NT2/D1 (cell line): ENCODE measurements around the gene ZFYVE27.

Source experiments
- DNase-seq: peaks from one replicate; pipeline ENCODE4 v3.0.0-alpha.2; 2011; ENCODE audit warnings: low read depth, low spot score
- H3K27me3 ChIP-seq: 2 replicates; pipeline ENCODE4 v1.6.0; 2011; ENCODE audit warnings: mild to moderate bottlenecking; ENCODE audit not compliant: insufficient read length, insufficient read depth
- H3K36me3 ChIP-seq: 2 replicates; pipeline ENCODE4 v1.6.1; 2011; ENCODE audit warnings: mild to moderate bottlenecking, low read length, mixed read lengths; ENCODE audit not compliant: insufficient read depth, insufficient read length
- H3K4me1 ChIP-seq: 2 replicates; pipeline ENCODE4 v1.5.1; 2011; ENCODE audit not compliant: insufficient read depth, insufficient read length
- H3K4me3 ChIP-seq: 2 replicates; pipeline ENCODE4 v1.5.1; 2011; ENCODE audit warnings: low read depth; ENCODE audit not compliant: insufficient read length
- H3K9ac ChIP-seq: 2 replicates; pipeline ENCODE4 v1.6.0; 2011; ENCODE audit warnings: low read depth; ENCODE audit not compliant: insufficient read length
- H3K9me3 ChIP-seq: 2 replicates; pipeline ENCODE4 v1.5.1; 2011; ENCODE audit warnings: mild to moderate bottlenecking, low read length; ENCODE audit not compliant: insufficient read depth
- SUZ12 ChIP-seq: IDR thresholded peaks from 2 replicates; pipeline ENCODE4 v1.6.1; 2011; ENCODE audit not compliant: insufficient read length, insufficient read depth; ENCODE audit errors: extremely low read depth
- YY1 ChIP-seq: IDR thresholded peaks from 2 replicates; pipeline ENCODE4 v1.6.1; 2011; ENCODE audit not compliant: insufficient read length, insufficient read depth
- ZNF274 ChIP-seq: IDR thresholded peaks from 2 replicates; pipeline ENCODE4 v1.6.1; 2011; ENCODE audit warnings: mild to moderate bottlenecking, low read depth, low read length

The ZFYVE27 gene

DNA sequence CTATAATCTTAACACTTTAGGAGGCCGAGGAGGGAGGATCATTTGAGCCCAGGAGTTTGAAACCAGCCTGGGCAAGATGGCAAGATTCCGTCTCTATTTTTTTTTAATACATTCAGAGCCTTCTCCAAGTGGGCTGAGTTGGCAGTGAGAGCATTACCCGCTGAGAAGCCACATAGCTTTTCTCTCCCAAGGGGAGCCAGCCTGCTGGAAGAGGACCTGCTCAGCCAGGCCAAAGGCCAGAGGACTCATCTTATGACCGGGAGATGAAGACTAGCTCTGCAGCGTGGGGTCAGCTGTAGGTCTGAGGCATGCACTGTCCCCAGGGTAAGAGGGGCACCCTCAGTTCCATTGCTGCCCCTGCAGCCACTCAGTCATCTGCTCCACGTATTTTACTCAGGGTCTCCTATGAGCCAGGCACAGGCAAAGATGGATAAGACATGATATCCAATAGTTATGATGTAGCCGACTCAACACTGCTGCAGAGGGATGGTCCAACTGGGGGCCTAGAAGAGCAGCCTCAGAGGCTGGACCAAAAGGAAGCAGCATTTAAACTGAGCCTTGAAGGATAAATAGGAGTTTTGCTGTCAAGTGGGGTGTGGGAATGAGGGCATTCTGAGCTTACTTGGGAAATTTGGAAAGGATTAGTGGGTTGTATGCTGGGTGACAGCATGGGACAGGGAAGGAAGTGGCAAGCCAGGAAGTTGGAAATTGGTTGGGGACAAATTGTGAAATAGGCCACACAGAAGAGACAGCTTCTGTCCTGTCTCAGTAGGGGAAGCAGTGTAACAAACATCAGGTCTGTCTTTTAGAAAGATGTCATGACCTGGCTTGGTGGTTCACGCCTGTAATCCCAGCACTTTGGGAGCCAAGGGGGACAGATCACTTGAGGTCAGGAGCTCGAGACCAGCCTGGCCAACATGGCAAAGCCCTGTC, 25.0 kb upstream of the ZFYVE27 start:
- Histone ChIP-seq H3K9ac (no peak overlapping the region), H3K27me3 (no peaks in the 10 kb centered on the region)
- DNase-seq: no peak

GRCh38 chr10:97713339-97713825, 23.5 kb upstream of the ZFYVE27 start, which contains the start of gene MARVELD1:
TSS of gene MARVELD1 (plus strand) at chr10:97713730. CDS start at chr10:97713877, 147 bp downstream.
- Histone ChIP-seq H3K9me3 (no peaks in the 10 kb centered on the region), H3K36me3 (peaks cover 22% of the 10 kb centered on the region), H3K4me1 (peaks cover under 1% of the 10 kb centered on the region), H3K27me3 (no peaks in the 10 kb centered on the region), H3K9ac (peak within 1 kb of the TSS; percentile 97), H3K4me3 (peak within 1 kb of the TSS; percentile 86)
- TF ChIP-seq SUZ12 (no peak), YY1 (no peak), ZNF274 (no peak)
- DNase-seq: no peak

More for the DNA sequence above, 25.0 kb upstream of the ZFYVE27 start:
- Histone ChIP-seq H3K36me3 (peaks cover 11% of the 10 kb centered on the region), H3K9me3 (no peaks in the 10 kb centered on the region), H3K4me3 (no peak overlapping the region), H3K4me1 (no peaks in the 10 kb centered on the region)
- TF ChIP-seq SUZ12 (no peak), YY1 (no peak), ZNF274 (no peak)

GRCh38 chr10:97713826-97714400, 23.0 kb upstream of the ZFYVE27 start:
- peaks cover 3% of the 10 kb centered on the region for H3K4me1 ChIP-seq
- no peak for TF ChIP-seq YY1
- no peaks in the 10 kb centered on the region for H3K27me3 ChIP-seq
- peak overlapping the region; percentile 97 for H3K9ac ChIP-seq
- peak; percentile 63 for DNase-seq
- no peaks in the 10 kb centered on the region for H3K9me3 ChIP-seq
- peaks cover 23% of the 10 kb centered on the region for H3K36me3 ChIP-seq
- H3K4me3 ChIP-seq: peak overlapping the region; percentile 86

- peaks cover 25% of the 10 kb centered on the region for H3K36me3 ChIP-seq
- peak overlapping the region; percentile 97 for H3K9ac ChIP-seq
- peak overlapping the region; percentile 86 for H3K4me3 ChIP-seq
- H3K4me1 ChIP-seq: peaks cover 3% of the 10 kb centered on the region
- no peaks in the 10 kb centered on the region for H3K27me3 ChIP-seq
- TF ChIP-seq SUZ12 (no peak), ZNF274 (no peak), YY1 (no peak)
- H3K9me3 ChIP-seq: no peaks in the 10 kb centered on the region
- no peak for DNase-seq
Observed at GRCh38 chr10:97714401-97715258, 22.3 kb upstream of the ZFYVE27 start.

- Histone ChIP-seq H3K9me3 (no peaks in the 10 kb centered on the region), H3K36me3 (peaks cover 25% of the 10 kb centered on the region), H3K4me3 (peak overlapping the region; percentile 86), H3K9ac (peak overlapping the region; percentile 97), H3K27me3 (no peaks in the 10 kb centered on the region), H3K4me1 (peaks cover 3% of the 10 kb centered on the region)
- no peak for TF ChIP-seq YY1
- no peak for TF ChIP-seq SUZ12
- TF ChIP-seq ZNF274: no peak
- no peak for DNase-seq
Observed at GRCh38 chr10:97715259-97715874, 21.6 kb upstream of the ZFYVE27 start.

GRCh38 chr10:97717627-97718026, 19.3 kb upstream of the ZFYVE27 start:
- TF ChIP-seq YY1 (no peak), SUZ12 (no peak), ZNF274 (no peak)
- no peak overlapping the region for H3K9ac ChIP-seq
- H3K4me1 ChIP-seq: peaks cover 3% of the 10 kb centered on the region
- H3K9me3 ChIP-seq: no peaks in the 10 kb centered on the region
- peaks cover 25% of the 10 kb centered on the region for H3K36me3 ChIP-seq
- H3K27me3 ChIP-seq: no peaks in the 10 kb centered on the region
- DNase-seq: no peak
- H3K4me3 ChIP-seq: no peak overlapping the region
